ENCODE measurements around the gene EEF2KMT.
"Not testable (repeated sequence)": the region's sequence is repeated elsewhere in the genome, so short reads cannot be mapped to it uniquely, and the experiment has no call there.

Gene EEF2KMT

DNA sequence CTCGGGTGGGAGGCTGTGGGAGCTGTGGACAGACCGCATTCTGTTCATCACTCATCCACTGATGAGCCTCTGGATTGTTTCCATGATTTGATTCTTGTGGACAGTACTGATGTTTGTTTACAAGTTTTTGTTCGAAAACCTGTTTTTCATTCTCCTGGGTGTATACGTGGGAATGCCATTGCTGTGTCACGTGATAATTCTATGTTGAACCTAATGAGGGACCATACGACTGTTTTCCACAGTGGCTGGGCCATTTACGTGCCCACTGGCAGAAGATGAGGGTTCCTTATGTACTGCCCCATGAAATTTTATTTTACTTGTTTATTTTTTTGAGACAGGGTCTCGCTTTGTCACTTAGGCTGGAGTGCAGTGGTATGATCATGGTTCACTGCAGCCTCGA lies 28.5 kb downstream of the EEF2KMT start:
- DNase-seq: no peak

- DNase-seq: no peak
These were observed 31.1 kb downstream of the EEF2KMT start for GRCh38 chr16:5066511-5066910.

- no peak for DNase-seq
These were observed 31.8 kb downstream of the EEF2KMT start, which contains the start of gene C16orf89 for GRCh38 chr16:5065813-5066212. Gene C16orf89, minus strand, starts transcription at chr16:5065956. Its CDS starts 48 bp downstream, at chr16:5065908.

DNA sequence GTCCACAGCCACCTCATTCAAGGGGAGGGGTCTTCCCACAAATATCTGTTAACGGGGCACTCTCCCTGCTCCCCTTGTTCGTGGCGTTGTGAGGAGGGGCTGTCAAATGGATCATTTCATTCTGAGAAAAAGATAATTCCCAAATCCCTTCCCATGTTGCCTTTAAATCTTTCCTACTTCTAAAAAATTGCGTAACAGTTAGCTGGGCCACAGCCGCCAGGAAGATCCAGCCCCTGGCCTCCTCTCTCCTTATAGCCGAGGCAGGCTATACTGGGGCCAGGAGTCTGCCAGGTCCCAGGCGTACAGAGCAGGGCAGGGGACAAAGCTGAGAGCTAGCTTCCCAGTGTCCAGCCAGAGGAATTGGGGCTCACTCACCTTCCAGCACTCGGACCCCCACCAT lies 32.3 kb downstream of the EEF2KMT start:
- no peak for DNase-seq

- DNase-seq: no peak
These were observed 32.7 kb downstream of the EEF2KMT start for GRCh38 chr16:5064915-5065314.

DNA sequence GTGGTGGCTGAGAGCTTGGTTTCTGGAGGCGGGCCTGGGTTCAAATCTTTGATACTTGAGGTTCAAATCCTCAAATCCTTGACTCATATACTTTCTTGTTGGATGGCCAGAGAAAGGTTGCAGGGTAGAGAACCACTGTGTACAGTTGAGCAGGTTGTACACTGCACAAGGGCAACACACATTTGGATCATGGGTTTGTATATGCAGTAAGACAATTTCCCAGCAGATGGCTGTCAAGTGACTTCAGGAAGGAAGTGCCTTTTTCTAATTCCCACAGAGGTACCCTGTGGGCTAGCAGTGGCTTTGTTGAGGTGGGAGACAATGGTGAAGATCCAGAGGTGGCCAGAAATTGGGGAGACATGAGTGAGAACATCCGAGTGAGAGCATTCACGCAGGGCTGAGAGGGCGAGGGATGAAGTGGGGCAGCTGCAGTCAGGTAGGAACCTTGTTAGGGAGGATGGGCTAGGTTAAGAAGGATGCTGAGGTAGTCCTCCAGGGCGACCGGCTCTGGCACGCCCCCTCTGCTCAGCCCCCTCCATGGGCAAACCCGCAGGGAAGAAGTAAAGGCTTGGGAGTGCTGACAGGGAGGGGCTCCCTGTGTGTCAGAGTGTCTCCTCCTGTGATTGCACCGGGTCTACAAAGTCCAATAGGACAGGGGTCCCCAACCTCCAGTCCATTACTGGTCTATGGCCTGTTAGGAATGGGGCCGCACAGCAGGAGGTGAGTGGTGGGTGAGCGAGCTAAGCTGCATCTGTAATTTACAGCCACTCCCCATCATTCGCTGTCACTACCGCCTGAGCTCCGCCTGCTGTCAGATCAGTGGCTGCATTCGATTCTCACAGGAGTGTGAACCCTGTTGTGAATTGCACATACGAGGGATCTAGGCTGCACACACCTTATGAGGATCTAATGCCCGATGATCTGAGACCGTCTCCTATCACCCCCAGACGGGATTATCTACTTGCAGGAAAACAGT lies 34.5 kb downstream of the EEF2KMT start:
- no peak for DNase-seq

DNA sequence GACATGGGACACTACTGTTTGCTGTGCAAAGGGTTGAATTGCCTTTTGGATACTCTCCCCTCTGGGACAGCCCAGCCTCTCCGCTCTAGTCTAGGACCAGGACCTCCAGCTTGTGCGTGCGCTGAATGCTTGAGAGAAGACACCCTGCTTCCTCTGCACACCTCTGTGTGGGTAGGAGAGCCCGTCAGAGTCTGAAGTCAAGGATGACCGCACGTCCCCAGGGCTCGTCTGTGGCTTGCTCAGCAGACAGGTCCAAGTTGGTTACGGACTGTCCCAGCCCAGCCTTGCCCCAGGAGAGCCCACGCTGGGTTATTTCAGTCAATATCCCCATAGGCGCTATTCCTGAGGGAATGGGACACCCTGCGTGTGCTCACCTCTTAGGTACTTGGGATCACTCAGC lies 35.5 kb downstream of the EEF2KMT start:
- DNase-seq: no peak

DNA sequence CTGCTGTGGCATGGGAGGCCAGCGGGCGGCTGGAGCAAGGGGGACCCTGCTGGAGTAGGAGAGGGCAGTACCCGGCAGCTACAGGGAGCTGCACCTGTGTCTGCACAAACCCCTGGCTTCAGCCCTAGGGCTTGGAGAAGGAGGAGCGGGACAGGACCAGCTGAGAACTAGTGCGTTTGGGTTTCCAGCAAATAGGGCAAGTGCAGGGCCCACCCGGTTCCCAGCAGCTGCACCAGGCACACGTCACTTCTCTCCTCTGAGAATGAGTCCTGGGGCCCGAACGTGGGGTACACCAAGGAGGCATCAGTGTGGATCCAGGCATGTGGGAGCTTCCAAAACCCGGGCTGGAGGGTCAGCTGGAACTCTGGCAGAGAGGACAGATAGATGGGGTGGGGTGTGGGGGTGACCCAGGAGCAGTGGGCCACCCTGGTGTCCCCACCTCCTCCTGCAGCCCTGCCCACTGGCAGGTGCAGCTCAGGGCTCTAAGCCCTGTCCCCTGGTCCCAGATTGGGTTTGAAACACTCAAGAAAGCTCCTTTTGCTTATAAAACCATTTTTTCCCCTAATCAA lies 37.4 kb downstream of the EEF2KMT start:
- no peak for DNase-seq

DNA sequence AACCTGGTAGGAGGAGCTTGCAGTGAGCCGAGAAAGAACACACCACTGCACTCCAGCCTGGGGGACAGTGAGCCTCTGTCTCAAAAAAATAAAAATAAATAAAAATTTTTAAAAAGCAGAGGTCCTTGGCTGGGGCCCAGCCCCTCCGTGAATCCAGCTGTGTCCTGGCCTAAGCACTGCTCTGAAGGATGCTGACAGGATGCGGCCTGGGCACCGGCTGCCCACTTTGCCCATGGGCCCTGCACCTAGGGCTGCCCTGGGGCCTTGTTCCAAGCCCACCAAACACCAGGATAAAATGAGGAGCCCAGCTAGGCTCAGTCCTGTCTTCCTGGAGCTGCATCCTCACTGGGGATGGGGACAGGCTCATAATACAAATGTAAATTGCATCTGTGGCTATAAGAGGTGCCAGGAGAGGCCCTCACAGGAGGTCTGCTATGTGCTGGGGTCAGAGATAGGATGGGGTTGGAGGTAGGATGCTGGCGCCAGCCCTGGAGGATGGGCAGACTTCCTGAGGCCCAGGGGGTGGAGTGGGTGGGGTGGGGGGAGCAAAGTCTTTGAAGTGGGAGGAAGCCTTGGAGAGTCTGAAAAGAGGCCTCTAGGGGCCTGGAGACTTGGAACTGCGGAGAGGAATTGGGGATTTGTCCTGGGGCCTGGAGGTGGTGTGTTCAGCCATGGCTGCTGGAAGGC lies 38.1 kb downstream of the EEF2KMT start:
- no peak for DNase-seq

DNA sequence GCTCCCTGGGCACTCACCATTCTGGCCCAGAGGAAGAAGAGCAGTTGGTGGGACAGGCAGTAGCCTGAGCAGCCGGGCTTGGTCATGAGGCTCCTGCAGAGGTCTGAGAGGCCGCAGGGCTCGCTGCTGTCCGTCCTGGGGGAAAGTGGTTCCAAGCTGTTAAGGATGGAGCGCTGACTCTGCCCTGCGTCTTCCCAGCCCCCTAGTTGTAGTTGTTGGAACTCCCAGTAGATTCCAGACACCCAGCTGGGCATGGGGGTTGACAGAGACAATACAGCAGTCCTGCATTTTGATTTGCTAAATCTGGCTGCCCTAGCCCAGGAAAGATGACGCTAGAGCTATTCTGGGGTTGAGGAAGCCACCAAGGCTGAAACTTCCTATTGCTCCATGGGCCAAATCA lies 39.1 kb downstream of the EEF2KMT start:
- no peak for DNase-seq

- no peak for DNase-seq
These were observed 41.2 kb downstream of the EEF2KMT start for GRCh38 chr16:5056352-5056751.

DNA sequence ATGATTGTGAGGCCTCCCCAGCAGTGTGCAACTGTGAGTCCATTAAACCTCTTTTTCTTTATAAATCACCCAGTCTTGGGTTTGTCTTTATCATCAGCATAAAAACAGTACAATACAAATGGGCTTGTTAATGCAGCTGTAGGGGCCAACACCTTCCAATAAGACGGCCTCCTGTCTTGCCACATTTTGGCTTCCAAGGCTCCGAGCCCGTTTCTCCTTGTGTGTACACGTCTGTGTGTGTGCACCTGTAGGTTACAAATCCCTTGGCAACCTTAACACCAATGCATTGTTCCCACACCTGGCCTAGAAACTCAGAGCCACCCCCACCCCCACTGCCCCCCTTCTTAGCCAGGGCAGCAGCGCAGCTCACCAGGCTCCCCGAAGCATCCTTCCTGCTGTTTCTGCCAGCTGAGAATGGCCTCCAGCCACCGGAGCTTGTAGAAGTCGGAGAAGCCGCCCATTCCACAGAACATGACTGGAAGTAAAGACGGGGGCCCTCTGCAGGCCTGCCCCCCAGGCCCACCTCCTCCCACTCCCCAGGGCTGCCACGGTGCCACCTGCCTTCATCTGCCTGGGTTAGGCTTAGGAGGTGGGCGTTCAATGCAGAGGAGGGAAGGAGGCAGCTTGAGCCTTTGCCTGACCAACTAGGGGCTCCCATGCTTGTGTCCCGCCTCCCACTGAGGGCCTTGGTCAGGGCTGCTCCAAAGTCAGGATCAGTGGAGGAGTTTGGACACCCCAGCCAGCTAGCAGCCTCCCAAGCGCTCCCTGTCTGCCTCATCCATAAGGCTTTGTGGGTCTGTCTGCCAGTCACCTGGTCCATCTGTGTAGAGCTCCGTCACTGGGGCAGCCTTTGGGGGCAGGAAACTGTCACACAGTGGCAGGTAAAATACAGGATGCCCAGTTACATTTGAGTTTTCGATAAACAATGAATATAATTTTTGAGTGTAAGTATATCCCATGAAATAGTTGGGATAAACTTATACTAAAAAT lies 42.4 kb downstream of the EEF2KMT start:
- no peak for DNase-seq

DNA sequence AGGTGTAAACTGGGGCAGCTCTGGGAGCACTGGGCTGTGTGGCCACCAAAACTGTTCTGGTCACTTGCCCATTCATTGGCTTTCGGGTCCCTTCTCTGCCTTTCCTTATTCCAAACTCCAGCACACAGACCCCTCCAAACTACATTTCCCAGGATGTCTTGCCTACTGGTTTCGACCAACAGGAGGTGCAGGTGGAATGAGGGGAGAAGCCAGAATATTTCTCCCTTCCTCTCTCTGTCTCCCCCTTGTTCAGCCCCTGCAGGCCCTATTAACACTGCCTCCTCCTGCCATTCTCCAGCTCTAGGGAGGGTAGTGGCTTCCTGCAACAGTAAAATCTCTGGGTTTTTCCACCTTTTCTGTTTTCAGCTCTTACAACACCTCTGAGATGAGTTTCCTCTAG lies 50.7 kb downstream of the EEF2KMT start:
- no peak for DNase-seq

- DNase-seq: no peak
These were observed 52.0 kb downstream of the EEF2KMT start for GRCh38 chr16:5045499-5046115.

DNA sequence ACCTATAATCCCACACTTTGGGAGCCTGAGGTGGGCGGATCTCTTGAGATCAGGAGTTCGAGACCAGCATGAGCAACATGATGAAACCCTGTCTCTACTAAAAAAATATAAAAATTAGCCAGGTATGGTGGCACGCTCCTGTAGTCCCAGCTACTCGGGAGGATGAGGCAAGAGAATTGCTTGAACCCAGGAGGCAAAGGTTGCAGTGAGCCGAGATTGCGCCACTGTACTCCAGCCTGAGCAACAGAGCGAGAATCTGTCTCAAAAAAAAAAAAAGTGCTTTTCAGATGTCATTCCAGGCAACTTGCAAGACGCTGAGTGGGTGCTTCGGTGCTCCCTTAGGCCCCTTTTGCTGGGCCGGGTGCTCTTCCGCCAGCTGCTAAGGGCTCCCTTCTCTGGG lies 53.0 kb downstream of the EEF2KMT start:
- not testable (repeated sequence) for DNase-seq

DNA sequence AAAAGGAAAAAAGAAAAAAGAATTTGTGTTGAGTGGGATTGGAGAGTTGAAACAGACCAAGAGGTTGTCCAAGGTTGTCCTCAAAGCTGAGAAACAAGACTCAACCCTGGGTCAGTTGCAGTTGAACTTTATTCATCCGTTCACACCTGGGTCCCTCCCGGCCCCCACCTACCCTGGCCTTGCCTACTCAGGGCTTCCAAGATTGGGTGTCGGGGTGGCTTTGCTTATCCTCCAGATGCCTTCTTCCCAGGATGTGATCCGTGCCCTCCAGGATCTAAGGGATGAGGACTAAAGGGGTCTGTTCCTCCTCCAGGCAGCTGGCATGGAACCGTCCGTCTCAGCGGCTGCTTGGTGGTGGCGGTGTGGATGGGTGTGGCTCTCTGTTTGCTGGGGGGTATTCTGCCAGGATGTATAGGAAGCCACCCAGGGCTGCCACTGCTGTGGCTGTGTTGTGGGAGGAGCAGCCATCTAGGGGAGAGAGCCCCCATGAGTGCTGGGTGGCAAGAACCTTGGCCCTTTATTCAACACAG lies 53.5 kb downstream of the EEF2KMT start:
- no peak for DNase-seq

- no peak for DNase-seq
These were observed 54.9 kb downstream of the EEF2KMT start for GRCh38 chr16:5042574-5043171.

- no peak for DNase-seq
These were observed 55.9 kb downstream of the EEF2KMT start for GRCh38 chr16:5041600-5042133.

DNA sequence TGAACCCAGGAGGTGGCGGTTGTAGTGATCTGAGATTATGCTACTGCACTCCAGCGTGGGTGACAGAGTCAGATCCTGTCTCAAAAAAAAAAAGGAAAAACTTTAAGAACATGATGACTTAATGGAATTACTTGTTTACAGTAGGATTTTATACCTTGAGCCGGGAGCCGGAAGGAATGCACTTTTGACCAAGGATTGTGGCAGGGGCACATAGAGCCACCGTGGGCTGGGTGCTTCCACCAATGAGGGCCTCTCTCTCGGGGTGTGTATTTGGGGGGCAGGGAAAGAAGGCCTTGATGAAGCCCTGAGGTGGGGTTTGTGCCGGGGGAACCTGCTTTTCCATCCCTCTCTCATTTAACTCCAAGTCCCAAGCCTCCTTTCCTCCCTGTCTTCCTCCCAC lies 57.1 kb downstream of the EEF2KMT start:
- DNase-seq: no peak

DNA sequence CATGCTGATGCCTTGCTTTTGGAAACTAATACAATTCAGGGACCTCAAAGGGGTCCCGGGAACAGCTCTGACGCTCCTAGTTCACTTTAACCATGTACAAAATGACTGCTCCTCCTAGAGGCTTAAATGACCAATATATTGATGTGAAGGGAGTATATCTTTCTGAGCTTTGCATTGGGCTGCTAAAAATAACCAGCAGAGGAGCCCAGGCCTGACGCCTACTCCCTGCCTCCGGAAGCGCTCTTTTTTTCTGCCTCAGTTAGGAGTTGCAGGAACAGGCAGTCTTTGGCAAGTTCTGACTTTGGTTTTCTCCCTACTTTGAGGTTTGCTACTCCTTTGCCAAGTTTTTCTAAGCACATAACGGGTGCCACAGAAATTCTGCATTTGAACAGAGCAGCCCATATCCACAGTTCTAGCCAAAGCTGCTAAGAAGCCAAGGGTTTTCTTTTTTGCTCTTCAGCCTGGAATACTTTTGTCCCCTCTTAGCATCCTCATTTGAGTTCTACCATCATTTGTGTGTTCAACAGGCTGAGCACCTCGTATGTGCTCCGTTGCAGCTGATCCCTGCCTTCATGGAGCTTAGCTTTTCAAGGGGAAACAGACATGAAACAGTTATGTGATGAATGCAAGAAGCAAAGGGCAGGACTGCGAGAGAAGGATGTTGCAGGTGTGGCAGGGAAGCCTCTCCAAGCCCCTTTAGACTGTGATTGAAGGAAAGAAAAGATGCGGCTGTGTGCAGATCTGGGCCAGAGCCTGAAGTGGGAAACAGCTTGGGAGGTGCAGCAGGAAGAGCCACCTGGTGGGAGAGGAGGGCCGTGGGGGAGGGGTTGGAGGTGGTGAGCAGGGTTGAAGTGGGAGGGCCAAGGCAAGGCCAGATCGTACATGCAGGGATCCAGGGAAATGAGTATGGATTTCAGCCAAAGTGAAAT lies 61.1 kb downstream of the EEF2KMT start:
- DNase-seq: no peak

All from DMS 273 treated with DMSO at 0.1 percent for 48 hours (cell line).